C4-2B (cell line): ENCODE measurements around the gene TSR3.

Source experiments
- CTCF ChIP-seq: fragments of 450-650 bp; conservative IDR thresholded peaks from 2 replicates; pipeline ENCODE4 v1.5.1; 2017; ENCODE audit warnings: mild to moderate bottlenecking
- ZFX ChIP-seq: fragments of 450-650 bp; IDR thresholded peaks from 2 replicates; pipeline ENCODE4 v1.6.1; 2017

GRCh38 chr16:1395444-1396031 lies 43.9 kb upstream of the TSR3 start:
- no peak for TF ChIP-seq CTCF
- no peak for TF ChIP-seq ZFX
